GM18508 (cell line): Measurements from ENCODE around the gene RNF220.

Experiments used
- ATAC-seq: cut with Tn5 transposase; IDR thresholded peaks from one replicate; pipeline ENCODE4 v1.9.1; 2021; ENCODE audit warnings: moderate number of reproducible peaks; ENCODE audit not compliant: insufficient read depth, unreplicated experiment

RNF220 gene

GRCh38 chr1:44569491-44569890 is 164.4 kb downstream of the RNF220 start:
- no peak for ATAC-seq

- no peak for ATAC-seq
Observed at GRCh38 chr1:44571712-44572571, 166.9 kb downstream of the RNF220 start.

- ATAC-seq: no peak
Observed at GRCh38 chr1:44572572-44572879, 167.5 kb downstream of the RNF220 start.

- ATAC-seq: no peak
Observed at GRCh38 chr1:44575396-44575795, 170.3 kb downstream of the RNF220 start.

- ATAC-seq: no peak
Observed at GRCh38 chr1:44576456-44577150, 171.5 kb downstream of the RNF220 start.

- ATAC-seq: no peak
Observed at GRCh38 chr1:44581205-44581604, 176.2 kb downstream of the RNF220 start.

GRCh38 chr1:44584167-44584566 is 179.1 kb downstream of the RNF220 start:
- no peak for ATAC-seq

GRCh38 chr1:44585315-44585920 is 180.4 kb downstream of the RNF220 start:
- no peak for ATAC-seq

GRCh38 chr1:44587796-44588460 is 182.9 kb downstream of the RNF220 start:
- ATAC-seq: no peak

- ATAC-seq: no peak
Observed at GRCh38 chr1:44588551-44589210, 183.6 kb downstream of the RNF220 start.

- ATAC-seq: no peak
Observed at GRCh38 chr1:44590475-44590874, 185.4 kb downstream of the RNF220 start.

- no peak for ATAC-seq
Observed at GRCh38 chr1:44591381-44591780, 186.3 kb downstream of the RNF220 start.

GRCh38 chr1:44592208-44593145 is 187.4 kb downstream of the RNF220 start:
- no peak for ATAC-seq

- ATAC-seq: no peak
Observed at GRCh38 chr1:44594353-44594752, 189.3 kb downstream of the RNF220 start.

GRCh38 chr1:44594871-44595735 is 190.0 kb downstream of the RNF220 start:
- ATAC-seq: no peak

- ATAC-seq: no peak
Observed at GRCh38 chr1:44596511-44596910, 191.5 kb downstream of the RNF220 start.

GRCh38 chr1:44598167-44598566 is 193.1 kb downstream of the RNF220 start:
- no peak for ATAC-seq
